GM23338 (cell line): ENCODE results near the gene SCOC. TPM values are rescaled to one million over a fixed set of nuclear protein-coding genes. Genes with fewer than 3 reads are reported as not detected.

Experiments used
- ATAC-seq: fragments of 200-7000 bp; cut with Tn5 transposase; 3 replicates; pipeline ENCODE4 v1.9.1; 2020
- DNase-seq: peaks from one replicate; pipeline ENCODE4 v3.0.0-alpha.2; 2015; ENCODE audit warnings: low spot score
- H2AFZ ChIP-seq: fragments of 200-600 bp; sonication (generic); 2 replicates; pipeline ENCODE4 v1.8.0; 2016; ENCODE audit warnings: antibody characterized with exemption, mild to moderate bottlenecking, moderate library complexity
- H3F3A ChIP-seq: fragments of 200-600 bp; sonication (generic); replicated peaks from 2 replicates; pipeline ENCODE4 v1.8.0; 2017; ENCODE audit warnings: antibody characterized with exemption, mixed run types, low read depth
- H3K27ac ChIP-seq: fragments of 200-600 bp; sonication (generic); 2 replicates; pipeline ENCODE4 v1.6.1; 2016; ENCODE audit warnings: low read depth
- H3K27me3 ChIP-seq: fragments of 200-600 bp; sonication (generic); 2 replicates; pipeline ENCODE4 v1.8.0; 2016; ENCODE audit warnings: mild to moderate bottlenecking, mixed run types, moderate library complexity; ENCODE audit not compliant: insufficient read depth
- H3K36me3 ChIP-seq: fragments of 200-600 bp; sonication (generic); 2 replicates; pipeline ENCODE4 v1.8.0; 2016; ENCODE audit warnings: mild to moderate bottlenecking; ENCODE audit not compliant: insufficient read depth
- H3K4me1 ChIP-seq: fragments of 200-600 bp; sonication (generic); 2 replicates; pipeline ENCODE4 v1.8.0; 2016; ENCODE audit warnings: mild to moderate bottlenecking, moderate library complexity; ENCODE audit not compliant: insufficient read depth
- H3K4me2 ChIP-seq: fragments of 200-600 bp; sonication (generic); 2 replicates; pipeline ENCODE4 v1.7.1; 2017; ENCODE audit warnings: mixed run types
- H3K4me3 ChIP-seq: fragments of 200-600 bp; sonication (generic); 2 replicates; pipeline ENCODE4 v1.6.1; 2016; ENCODE audit warnings: mixed run types
- H3K79me2 ChIP-seq: fragments of 200-600 bp; sonication (generic); replicated peaks from 2 replicates; pipeline ENCODE4 v1.8.0; 2017; ENCODE audit warnings: mild to moderate bottlenecking; ENCODE audit not compliant: insufficient read depth
- H3K9me2 ChIP-seq: fragments of 200-600 bp; sonication (generic); 2 replicates; pipeline ENCODE4 v1.8.0; 2017; ENCODE audit not compliant: insufficient read depth
- H4K20me1 ChIP-seq: fragments of 200-600 bp; sonication (generic); replicated peaks from 2 replicates; pipeline ENCODE4 v1.8.0; 2017; ENCODE audit warnings: mild to moderate bottlenecking; ENCODE audit not compliant: insufficient read depth
- H3K27ac Mint-ChIP-seq: 2 replicates; pipeline ENCODE4 v1.8.0; 2020; ENCODE audit warnings: inconsistent platforms, mild to moderate bottlenecking, moderate library complexity, mixed read lengths
- H3K27me3 Mint-ChIP-seq: 3 replicates; pipeline ENCODE4 v1.8.0; 2022; ENCODE audit warnings: low read depth, mild to moderate bottlenecking, moderate library complexity, mixed read lengths, inconsistent platforms; ENCODE audit not compliant: insufficient read depth, poor library complexity
- H3K36me3 Mint-ChIP-seq: 3 replicates; pipeline ENCODE4 v1.8.0; 2021; ENCODE audit warnings: low read depth, mild to moderate bottlenecking, inconsistent platforms, moderate library complexity, mixed read lengths
- H3K4me1 Mint-ChIP-seq: 3 replicates; pipeline ENCODE4 v1.8.0; 2020; ENCODE audit warnings: mild to moderate bottlenecking, inconsistent platforms, mixed read lengths
- H3K4me3 Mint-ChIP-seq: 3 replicates; pipeline ENCODE4 v1.8.0; 2021; ENCODE audit warnings: moderate library complexity, mild to moderate bottlenecking, inconsistent platforms, mixed read lengths
- H3K9me3 Mint-ChIP-seq: 3 replicates; pipeline ENCODE4 v1.8.0; 2020; ENCODE audit warnings: moderate library complexity, mild to moderate bottlenecking, inconsistent platforms, mixed read lengths
- CREB1 ChIP-seq: fragments of 250-450 bp; sonication (Bioruptor Pico); IDR thresholded peaks from 2 replicates; pipeline ENCODE4 v1.5.0; 2020; ENCODE audit warnings: low read depth, mild to moderate bottlenecking, moderate library complexity
- EZH2 ChIP-seq: fragments of 200-600 bp; sonication (generic); IDR thresholded peaks from one replicate; pipeline ENCODE4 v1.8.0; 2017; ENCODE audit warnings: antibody characterized with exemption, mild to moderate bottlenecking, low read depth; ENCODE audit not compliant: unreplicated experiment
- EZH2phosphoT487 ChIP-seq: fragments of 200-600 bp; sonication (generic); IDR thresholded peaks from one replicate; pipeline ENCODE4 v1.8.1; 2018; ENCODE audit warnings: antibody characterized with exemption; ENCODE audit not compliant: unreplicated experiment
- NANOG ChIP-seq: IDR thresholded peaks from 2 replicates; pipeline ENCODE4 v1.6.1; 2016; ENCODE audit warnings: antibody characterized with exemption, borderline replicate concordance
- POLR2AphosphoS5 ChIP-seq: IDR thresholded peaks from 2 replicates; pipeline ENCODE4 v1.6.1; 2016; ENCODE audit warnings: antibody characterized with exemption, low read depth
- ZNF114 ChIP-seq: fragments of 250-450 bp; sonication (Bioruptor Pico); IDR thresholded peaks from 2 replicates; pipeline ENCODE4 v1.5.0; 2020; ENCODE audit warnings: mild to moderate bottlenecking, moderate library complexity
- polyA plus RNA-seq: library from polyadenylated mRNA; unstranded; fragments of >200 nt; fragmentation: Nextera tagmentation; extraction: Ambion mirVana; gene quantifications from 2 replicates; pipeline ENCODE4 v1.2.1, GENCODE V29; 2016
- total RNA-seq: library from RNA; depleted of rRNA; stranded (reverse); fragments of >200 nt; shearing (Covaris generic); gene quantifications from 2 replicates; pipeline ENCODE4 v1.2.3, GENCODE V29; 2014
- TF ChIP-seq, protein P1 (sequence below): fragments of 250-450 bp; sonication (Bioruptor Pico); IDR thresholded peaks from 2 replicates; pipeline ENCODE4 v1.5.0; 2020; ENCODE audit warnings: mild to moderate bottlenecking, moderate library complexity
- TF ChIP-seq, protein P2 (sequence below): IDR thresholded peaks from 2 replicates; pipeline ENCODE4 v1.6.1; 2016; ENCODE audit warnings: antibody characterized with exemption
- TF ChIP-seq, protein P3 (sequence below), 2 experiments: fragments of 200-600 bp in 1 of 2; sonication (generic) in 1 of 2; conservative IDR thresholded peaks; 2 replicates each; pipeline versions ENCODE4 v1.5.1 to v1.6.1; 2016 to 2017; ENCODE audit warnings: antibody characterized with exemption in 2 of 2, low read depth in 2 of 2, mild to moderate bottlenecking in 2 of 2, moderate library complexity in 1 of 2
- TF ChIP-seq, protein P4 (sequence below): IDR thresholded peaks from one replicate; pipeline ENCODE4 v1.6.1; 2018; ENCODE audit warnings: antibody characterized with exemption; ENCODE audit not compliant: unreplicated experiment

The SCOC gene
- total and polyA plus RNA-seq, 2 experiments from 2014 or later = 47.2 to 59.5 TPM

DNA sequence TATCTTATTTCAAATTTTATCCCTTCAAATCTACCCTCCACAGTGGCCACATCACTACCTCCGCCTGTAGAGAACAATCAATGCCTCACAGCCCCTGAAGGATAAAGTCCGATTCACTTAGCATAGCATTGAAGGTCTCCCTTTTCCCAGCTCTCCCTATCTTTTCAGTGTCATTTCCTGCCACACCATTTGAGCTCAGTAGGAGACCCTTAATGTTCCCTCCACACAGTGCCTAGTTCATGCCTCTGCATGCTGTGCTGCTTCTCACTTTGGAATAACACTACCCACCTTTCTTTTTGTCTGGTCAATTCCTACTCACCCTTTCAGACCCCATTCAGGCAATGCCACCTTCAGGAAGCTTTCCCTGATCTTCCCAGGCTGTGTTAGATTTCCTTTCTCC is 23.6 kb upstream of the SCOC start:
- Mint-ChIP-seq H3K36me3 (no peaks in the 10 kb centered on the region), H3K4me3 (no peak overlapping the region)
- no peaks in the 10 kb centered on the region for H3K27me3 ChIP-seq

More for the DNA sequence above, 23.6 kb upstream of the SCOC start:
- H3K4me2 ChIP-seq = no peak overlapping the region
- no peaks in the 10 kb centered on the region for H3K9me2 ChIP-seq
- H3K4me1 ChIP-seq = peaks cover 14% of the 10 kb centered on the region
- H3K36me3 ChIP-seq = no peaks in the 10 kb centered on the region
- H4K20me1 ChIP-seq = no peaks in the 10 kb centered on the region
- Mint-ChIP-seq H3K27me3 (peaks cover 5% of the 10 kb centered on the region), H3K27ac (no peak overlapping the region), H3K4me1 (peaks cover 31% of the 10 kb centered on the region), H3K9me3 (no peaks in the 10 kb centered on the region)
- no peaks in the 10 kb centered on the region for H3K79me2 ChIP-seq
- H3K27ac ChIP-seq = no peak overlapping the region
- H2AFZ ChIP-seq = no peak overlapping the region
- H3K4me3 ChIP-seq = no peak overlapping the region
- ATAC-seq (peak; percentile 75), DNase-seq (peak; percentile 33)
- TF ChIP-seq ZNF114 (CRISPR knock-in tag) = no peak
- TF ChIP-seq POLR2AphosphoS5 = no peak
- TF ChIP-seq, protein P1, sequence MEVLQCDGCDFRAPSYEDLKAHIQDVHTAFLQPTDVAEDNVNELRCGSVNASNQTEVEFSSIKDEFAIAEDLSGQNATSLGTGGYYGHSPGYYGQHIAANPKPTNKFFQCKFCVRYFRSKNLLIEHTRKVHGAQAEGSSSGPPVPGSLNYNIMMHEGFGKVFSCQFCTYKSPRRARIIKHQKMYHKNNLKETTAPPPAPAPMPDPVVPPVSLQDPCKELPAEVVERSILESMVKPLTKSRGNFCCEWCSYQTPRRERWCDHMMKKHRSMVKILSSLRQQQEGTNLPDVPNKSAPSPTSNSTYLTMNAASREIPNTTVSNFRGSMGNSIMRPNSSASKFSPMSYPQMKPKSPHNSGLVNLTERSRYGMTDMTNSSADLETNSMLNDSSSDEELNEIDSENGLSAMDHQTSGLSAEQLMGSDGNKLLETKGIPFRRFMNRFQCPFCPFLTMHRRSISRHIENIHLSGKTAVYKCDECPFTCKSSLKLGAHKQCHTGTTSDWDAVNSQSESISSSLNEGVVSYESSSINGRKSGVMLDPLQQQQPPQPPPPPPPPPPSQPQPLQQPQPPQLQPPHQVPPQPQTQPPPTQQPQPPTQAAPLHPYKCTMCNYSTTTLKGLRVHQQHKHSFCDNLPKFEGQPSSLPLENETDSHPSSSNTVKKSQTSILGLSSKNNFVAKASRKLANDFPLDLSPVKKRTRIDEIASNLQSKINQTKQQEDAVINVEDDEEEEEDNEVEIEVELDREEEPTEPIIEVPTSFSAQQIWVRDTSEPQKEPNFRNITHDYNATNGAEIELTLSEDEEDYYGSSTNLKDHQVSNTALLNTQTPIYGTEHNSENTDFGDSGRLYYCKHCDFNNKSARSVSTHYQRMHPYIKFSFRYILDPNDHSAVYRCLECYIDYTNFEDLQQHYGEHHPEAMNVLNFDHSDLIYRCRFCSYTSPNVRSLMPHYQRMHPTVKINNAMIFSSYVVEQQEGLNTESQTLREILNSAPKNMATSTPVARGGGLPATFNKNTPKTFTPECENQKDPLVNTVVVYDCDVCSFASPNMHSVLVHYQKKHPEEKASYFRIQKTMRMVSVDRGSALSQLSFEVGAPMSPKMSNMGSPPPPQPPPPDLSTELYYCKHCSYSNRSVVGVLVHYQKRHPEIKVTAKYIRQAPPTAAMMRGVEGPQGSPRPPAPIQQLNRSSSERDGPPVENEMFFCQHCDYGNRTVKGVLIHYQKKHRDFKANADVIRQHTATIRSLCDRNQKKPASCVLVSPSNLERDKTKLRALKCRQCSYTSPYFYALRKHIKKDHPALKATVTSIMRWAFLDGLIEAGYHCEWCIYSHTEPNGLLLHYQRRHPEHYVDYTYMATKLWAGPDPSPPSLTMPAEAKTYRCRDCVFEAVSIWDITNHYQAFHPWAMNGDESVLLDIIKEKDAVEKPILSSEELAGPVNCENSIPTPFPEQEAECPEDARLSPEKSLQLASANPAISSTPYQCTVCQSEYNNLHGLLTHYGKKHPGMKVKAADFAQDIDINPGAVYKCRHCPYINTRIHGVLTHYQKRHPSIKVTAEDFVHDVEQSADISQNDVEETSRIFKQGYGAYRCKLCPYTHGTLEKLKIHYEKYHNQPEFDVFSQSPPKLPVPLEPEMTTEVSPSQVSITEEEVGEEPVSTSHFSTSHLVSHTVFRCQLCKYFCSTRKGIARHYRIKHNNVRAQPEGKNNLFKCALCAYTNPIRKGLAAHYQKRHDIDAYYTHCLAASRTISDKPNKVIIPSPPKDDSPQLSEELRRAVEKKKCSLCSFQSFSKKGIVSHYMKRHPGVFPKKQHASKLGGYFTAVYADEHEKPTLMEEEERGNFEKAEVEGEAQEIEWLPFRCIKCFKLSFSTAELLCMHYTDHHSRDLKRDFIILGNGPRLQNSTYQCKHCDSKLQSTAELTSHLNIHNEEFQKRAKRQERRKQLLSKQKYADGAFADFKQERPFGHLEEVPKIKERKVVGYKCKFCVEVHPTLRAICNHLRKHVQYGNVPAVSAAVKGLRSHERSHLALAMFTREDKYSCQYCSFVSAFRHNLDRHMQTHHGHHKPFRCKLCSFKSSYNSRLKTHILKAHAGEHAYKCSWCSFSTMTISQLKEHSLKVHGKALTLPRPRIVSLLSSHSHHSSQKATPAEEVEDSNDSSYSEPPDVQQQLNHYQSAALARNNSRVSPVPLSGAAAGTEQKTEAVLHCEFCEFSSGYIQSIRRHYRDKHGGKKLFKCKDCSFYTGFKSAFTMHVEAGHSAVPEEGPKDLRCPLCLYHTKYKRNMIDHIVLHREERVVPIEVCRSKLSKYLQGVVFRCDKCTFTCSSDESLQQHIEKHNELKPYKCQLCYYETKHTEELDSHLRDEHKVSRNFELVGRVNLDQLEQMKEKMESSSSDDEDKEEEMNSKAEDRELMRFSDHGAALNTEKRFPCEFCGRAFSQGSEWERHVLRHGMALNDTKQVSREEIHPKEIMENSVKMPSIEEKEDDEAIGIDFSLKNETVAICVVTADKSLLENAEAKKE (CRISPR knock-in tag) = no peak
- TF ChIP-seq, protein P2, sequence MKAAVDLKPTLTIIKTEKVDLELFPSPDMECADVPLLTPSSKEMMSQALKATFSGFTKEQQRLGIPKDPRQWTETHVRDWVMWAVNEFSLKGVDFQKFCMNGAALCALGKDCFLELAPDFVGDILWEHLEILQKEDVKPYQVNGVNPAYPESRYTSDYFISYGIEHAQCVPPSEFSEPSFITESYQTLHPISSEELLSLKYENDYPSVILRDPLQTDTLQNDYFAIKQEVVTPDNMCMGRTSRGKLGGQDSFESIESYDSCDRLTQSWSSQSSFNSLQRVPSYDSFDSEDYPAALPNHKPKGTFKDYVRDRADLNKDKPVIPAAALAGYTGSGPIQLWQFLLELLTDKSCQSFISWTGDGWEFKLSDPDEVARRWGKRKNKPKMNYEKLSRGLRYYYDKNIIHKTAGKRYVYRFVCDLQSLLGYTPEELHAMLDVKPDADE = no peak
- no peak for TF ChIP-seq EZH2phosphoT487
- no peak for TF ChIP-seq CREB1 (CRISPR knock-in tag)
- TF ChIP-seq, protein P3, sequence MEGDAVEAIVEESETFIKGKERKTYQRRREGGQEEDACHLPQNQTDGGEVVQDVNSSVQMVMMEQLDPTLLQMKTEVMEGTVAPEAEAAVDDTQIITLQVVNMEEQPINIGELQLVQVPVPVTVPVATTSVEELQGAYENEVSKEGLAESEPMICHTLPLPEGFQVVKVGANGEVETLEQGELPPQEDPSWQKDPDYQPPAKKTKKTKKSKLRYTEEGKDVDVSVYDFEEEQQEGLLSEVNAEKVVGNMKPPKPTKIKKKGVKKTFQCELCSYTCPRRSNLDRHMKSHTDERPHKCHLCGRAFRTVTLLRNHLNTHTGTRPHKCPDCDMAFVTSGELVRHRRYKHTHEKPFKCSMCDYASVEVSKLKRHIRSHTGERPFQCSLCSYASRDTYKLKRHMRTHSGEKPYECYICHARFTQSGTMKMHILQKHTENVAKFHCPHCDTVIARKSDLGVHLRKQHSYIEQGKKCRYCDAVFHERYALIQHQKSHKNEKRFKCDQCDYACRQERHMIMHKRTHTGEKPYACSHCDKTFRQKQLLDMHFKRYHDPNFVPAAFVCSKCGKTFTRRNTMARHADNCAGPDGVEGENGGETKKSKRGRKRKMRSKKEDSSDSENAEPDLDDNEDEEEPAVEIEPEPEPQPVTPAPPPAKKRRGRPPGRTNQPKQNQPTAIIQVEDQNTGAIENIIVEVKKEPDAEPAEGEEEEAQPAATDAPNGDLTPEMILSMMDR (conservative IDR thresholded peaks at IDR 0.05; ENCODE audit: low read depth in 2 of 2) = no peak
- TF ChIP-seq NANOG = no peak
- TF ChIP-seq, protein P4, sequence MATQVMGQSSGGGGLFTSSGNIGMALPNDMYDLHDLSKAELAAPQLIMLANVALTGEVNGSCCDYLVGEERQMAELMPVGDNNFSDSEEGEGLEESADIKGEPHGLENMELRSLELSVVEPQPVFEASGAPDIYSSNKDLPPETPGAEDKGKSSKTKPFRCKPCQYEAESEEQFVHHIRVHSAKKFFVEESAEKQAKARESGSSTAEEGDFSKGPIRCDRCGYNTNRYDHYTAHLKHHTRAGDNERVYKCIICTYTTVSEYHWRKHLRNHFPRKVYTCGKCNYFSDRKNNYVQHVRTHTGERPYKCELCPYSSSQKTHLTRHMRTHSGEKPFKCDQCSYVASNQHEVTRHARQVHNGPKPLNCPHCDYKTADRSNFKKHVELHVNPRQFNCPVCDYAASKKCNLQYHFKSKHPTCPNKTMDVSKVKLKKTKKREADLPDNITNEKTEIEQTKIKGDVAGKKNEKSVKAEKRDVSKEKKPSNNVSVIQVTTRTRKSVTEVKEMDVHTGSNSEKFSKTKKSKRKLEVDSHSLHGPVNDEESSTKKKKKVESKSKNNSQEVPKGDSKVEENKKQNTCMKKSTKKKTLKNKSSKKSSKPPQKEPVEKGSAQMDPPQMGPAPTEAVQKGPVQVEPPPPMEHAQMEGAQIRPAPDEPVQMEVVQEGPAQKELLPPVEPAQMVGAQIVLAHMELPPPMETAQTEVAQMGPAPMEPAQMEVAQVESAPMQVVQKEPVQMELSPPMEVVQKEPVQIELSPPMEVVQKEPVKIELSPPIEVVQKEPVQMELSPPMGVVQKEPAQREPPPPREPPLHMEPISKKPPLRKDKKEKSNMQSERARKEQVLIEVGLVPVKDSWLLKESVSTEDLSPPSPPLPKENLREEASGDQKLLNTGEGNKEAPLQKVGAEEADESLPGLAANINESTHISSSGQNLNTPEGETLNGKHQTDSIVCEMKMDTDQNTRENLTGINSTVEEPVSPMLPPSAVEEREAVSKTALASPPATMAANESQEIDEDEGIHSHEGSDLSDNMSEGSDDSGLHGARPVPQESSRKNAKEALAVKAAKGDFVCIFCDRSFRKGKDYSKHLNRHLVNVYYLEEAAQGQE = no peak
- TF ChIP-seq EZH2 = no peak
- no peaks in the 10 kb centered on the region for H3F3A ChIP-seq
